Panc1 (cell line): ENCODE data around the gene LPP. TPM values are rescaled to one million over a fixed set of nuclear protein-coding genes. Genes with fewer than 3 reads are reported as not detected.

Source experiments
- ATAC-seq: fragments of 200-7000 bp; cut with Tn5 transposase; 2 replicates; pipeline ENCODE4 v1.9.1; 2020; ENCODE audit warnings: mild to moderate bottlenecking, moderate library complexity
- BruUV-seq: library from RNA; stranded (reverse); fragments of 400-500 nt; replicated peaks from 2 replicates; lab custom pipeline; 2021; lab: Mats Ljungman, UMichigan
- CTCF ChIA-PET: fragments of 300-600 bp; sonication (Branson Sonifier 250); formaldehyde crosslinking; loops from one replicate; lab custom pipeline; 2022; ENCODE audit warnings: antibody characterized with exemption; lab: Charles Lee
- POLR2A ChIA-PET: fragments of 300-600 bp; sonication (Branson Sonifier 250); formaldehyde crosslinking; loops from one replicate; lab custom pipeline; 2022; ENCODE audit warnings: antibody characterized with exemption; lab: Charles Lee
- DNase-seq: peaks from one replicate; pipeline ENCODE4 v3.0.0-alpha.2; 2010; ENCODE audit warnings: low read depth, low spot score
- H3K27ac ChIP-seq: 2 replicates; pipeline ENCODE4 v1.5.1; 2011; ENCODE audit warnings: mild to moderate bottlenecking, low read length, inconsistent platforms
- H3K27me3 ChIP-seq: fragments of 200-500 bp; sonication (Bioruptor generic); 2 replicates; pipeline ENCODE4 v1.6.0; 2014; ENCODE audit warnings: low read length, inconsistent platforms; ENCODE audit not compliant: control insufficient read depth, insufficient read depth
- H3K36me3 ChIP-seq: fragments of 200-500 bp; sonication (Bioruptor generic); 2 replicates; pipeline ENCODE4 v1.5.1; 2014; ENCODE audit warnings: inconsistent platforms, mild to moderate bottlenecking, low read length, moderate library complexity; ENCODE audit not compliant: control insufficient read depth, insufficient read depth
- H3K4me1 ChIP-seq: 2 replicates; pipeline ENCODE4 v1.5.1; 2011; ENCODE audit warnings: inconsistent platforms, mild to moderate bottlenecking, low read length, moderate library complexity; ENCODE audit not compliant: control insufficient read depth, insufficient read depth
- H3K4me3 ChIP-seq, 2 experiments: 2 replicates each; pipeline ENCODE4 v1.5.1; 2011 to 2012; ENCODE audit warnings: low read depth in 2 of 2, low read length in 2 of 2, mild to moderate bottlenecking in 2 of 2, inconsistent platforms in 1 of 2, moderate library complexity in 1 of 2
- H3K9me3 ChIP-seq: fragments of 200-500 bp; sonication (Bioruptor generic); 2 replicates; pipeline ENCODE4 v1.5.1; 2014; ENCODE audit warnings: low read depth, mild to moderate bottlenecking, inconsistent platforms, low read length, moderate library complexity; ENCODE audit not compliant: control insufficient read depth, insufficient read depth
- POLR2AphosphoS5 ChIP-seq: IDR thresholded peaks from 2 replicates; pipeline ENCODE4 v1.6.1; 2012; ENCODE audit warnings: mild to moderate bottlenecking, low read depth, low read length, moderate library complexity
- SIN3A ChIP-seq: IDR thresholded peaks from 2 replicates; pipeline ENCODE4 v1.6.1; 2012; ENCODE audit warnings: low read depth, mild to moderate bottlenecking, low read length, moderate library complexity, borderline replicate concordance; ENCODE audit not compliant: insufficient read depth
- TCF7L2 ChIP-seq: IDR thresholded peaks from 2 replicates; pipeline ENCODE4 v1.6.1; 2011; ENCODE audit warnings: mild to moderate bottlenecking, low read depth, low read length, inconsistent platforms
- in situ Hi-C: cut with HindIII; loops from 2 replicates; pipeline ENCODE4 v1.10.0; 2016; ENCODE audit warnings: low sequenced_read_pairs, low pct_unique_long_range_greater_than_20kb
- intact Hi-C: fragments of 100-400 bp; cut with micrococcal nuclease; formaldehyde crosslinking; loops from one replicate; pipeline ENCODE4 v1.10.0; 2022; ENCODE audit not compliant: unreplicated experiment
- total RNA-seq: library from RNA; stranded (reverse); gene quantifications from one replicate; pipeline ENCODE4 v1.2.1, GENCODE V29; 2021; ENCODE audit not compliant: unreplicated experiment
- TF ChIP-seq, protein P1 (sequence below), 2 experiments: IDR thresholded peaks; 2 replicates each; pipeline ENCODE4 v1.6.1; 2011 to 2012; ENCODE audit warnings: low read depth in 2 of 2, control low read depth in 1 of 2, low read length in 1 of 2, mild to moderate bottlenecking in 1 of 2, moderate library complexity in 1 of 2; ENCODE audit not compliant: insufficient read depth in 1 of 2
- TF ChIP-seq, protein P2 (sequence below): fragments of 450-650 bp; IDR thresholded peaks from 2 replicates; pipeline ENCODE4 v1.5.1; 2017; ENCODE audit warnings: mild to moderate bottlenecking

Gene LPP
- total RNA-seq, 1 experiment from 2014 or later = 90.0 TPM

DNA sequence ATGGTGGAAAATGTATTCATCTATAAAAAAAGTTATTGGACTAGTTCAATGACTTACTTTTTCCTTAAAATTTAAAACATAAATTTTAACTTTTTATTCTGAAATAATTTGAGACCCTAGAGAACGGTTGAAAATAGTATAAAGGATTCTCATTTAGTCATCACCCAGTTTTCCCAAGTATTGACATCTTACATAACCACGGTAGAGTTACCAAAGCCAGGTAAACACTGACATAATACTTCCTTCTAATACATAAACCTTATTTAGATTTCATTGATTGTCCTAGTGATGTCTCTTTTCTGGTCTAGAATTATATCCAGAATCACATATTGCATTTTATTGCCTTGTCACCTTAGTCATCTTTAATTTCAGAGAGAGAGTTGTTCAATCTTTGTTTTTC lies 319.1 kb downstream of the LPP start:
- in situ Hi-C loops (no loop called here), intact Hi-C loops (no loop called here)
- Histone ChIP-seq H3K4me3 (no peak overlapping the region), H3K27ac (no peak overlapping the region), H3K36me3 (no peaks in the 10 kb centered on the region), H3K9me3 (no peaks in the 10 kb centered on the region), H3K27me3 (no peaks in the 10 kb centered on the region), H3K4me1 (no peaks in the 10 kb centered on the region)
- ChIA-PET CTCF (no interaction called here), POLR2A (no interaction called here)
- BruUV-seq = no TSS peak
- ATAC-seq = no peak
- TF ChIP-seq, protein P1, sequence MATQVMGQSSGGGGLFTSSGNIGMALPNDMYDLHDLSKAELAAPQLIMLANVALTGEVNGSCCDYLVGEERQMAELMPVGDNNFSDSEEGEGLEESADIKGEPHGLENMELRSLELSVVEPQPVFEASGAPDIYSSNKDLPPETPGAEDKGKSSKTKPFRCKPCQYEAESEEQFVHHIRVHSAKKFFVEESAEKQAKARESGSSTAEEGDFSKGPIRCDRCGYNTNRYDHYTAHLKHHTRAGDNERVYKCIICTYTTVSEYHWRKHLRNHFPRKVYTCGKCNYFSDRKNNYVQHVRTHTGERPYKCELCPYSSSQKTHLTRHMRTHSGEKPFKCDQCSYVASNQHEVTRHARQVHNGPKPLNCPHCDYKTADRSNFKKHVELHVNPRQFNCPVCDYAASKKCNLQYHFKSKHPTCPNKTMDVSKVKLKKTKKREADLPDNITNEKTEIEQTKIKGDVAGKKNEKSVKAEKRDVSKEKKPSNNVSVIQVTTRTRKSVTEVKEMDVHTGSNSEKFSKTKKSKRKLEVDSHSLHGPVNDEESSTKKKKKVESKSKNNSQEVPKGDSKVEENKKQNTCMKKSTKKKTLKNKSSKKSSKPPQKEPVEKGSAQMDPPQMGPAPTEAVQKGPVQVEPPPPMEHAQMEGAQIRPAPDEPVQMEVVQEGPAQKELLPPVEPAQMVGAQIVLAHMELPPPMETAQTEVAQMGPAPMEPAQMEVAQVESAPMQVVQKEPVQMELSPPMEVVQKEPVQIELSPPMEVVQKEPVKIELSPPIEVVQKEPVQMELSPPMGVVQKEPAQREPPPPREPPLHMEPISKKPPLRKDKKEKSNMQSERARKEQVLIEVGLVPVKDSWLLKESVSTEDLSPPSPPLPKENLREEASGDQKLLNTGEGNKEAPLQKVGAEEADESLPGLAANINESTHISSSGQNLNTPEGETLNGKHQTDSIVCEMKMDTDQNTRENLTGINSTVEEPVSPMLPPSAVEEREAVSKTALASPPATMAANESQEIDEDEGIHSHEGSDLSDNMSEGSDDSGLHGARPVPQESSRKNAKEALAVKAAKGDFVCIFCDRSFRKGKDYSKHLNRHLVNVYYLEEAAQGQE (IDR thresholded peaks at IDR 0.05; ENCODE audit: insufficient read depth in 1 of 2, low read depth in 2 of 2, low read length in 1 of 2) = no peak
- TF ChIP-seq TCF7L2 (no peak), SIN3A (no peak), POLR2AphosphoS5 (no peak)
- TF ChIP-seq, protein P2, sequence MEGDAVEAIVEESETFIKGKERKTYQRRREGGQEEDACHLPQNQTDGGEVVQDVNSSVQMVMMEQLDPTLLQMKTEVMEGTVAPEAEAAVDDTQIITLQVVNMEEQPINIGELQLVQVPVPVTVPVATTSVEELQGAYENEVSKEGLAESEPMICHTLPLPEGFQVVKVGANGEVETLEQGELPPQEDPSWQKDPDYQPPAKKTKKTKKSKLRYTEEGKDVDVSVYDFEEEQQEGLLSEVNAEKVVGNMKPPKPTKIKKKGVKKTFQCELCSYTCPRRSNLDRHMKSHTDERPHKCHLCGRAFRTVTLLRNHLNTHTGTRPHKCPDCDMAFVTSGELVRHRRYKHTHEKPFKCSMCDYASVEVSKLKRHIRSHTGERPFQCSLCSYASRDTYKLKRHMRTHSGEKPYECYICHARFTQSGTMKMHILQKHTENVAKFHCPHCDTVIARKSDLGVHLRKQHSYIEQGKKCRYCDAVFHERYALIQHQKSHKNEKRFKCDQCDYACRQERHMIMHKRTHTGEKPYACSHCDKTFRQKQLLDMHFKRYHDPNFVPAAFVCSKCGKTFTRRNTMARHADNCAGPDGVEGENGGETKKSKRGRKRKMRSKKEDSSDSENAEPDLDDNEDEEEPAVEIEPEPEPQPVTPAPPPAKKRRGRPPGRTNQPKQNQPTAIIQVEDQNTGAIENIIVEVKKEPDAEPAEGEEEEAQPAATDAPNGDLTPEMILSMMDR = no peak
- no peak for DNase-seq

DNA sequence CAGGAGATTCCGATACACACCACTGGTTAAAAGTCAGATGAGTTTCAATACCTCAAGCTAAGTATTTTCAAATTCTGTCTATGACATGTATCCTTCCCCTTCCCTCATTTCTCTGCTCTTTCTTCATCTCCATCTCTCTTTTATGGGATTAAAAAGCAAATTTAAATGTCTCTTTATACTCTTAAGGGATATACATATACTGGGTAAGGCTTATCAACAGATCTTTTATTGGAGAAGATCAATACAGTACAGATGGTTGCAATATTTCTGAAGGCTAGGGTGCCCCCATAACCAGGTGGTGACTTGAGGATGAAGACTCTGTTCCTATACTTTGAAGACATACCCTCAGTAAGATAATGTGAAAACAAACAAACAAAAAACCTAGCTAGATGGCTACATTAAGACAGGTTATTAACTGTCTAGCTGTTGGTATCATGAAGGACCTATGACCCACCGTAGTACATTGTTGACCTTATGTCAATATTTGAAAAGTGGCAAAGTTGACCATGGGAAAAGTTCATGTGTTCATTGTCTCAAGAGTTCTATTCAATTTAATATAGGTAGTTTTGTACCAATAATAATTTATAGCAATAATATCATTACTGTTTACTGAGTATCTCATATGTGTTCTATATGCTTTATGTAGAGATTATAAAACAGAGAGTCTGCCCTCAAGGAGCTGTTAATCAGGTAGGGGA lies 319.8 kb downstream of the LPP start:
- H3K9me3 ChIP-seq = no peaks in the 10 kb centered on the region
- no peak overlapping the region for H3K27ac ChIP-seq
- H3K27me3 ChIP-seq = no peaks in the 10 kb centered on the region
- POLR2A ChIA-PET = no interaction called here
- intact Hi-C loops = no loop called here
- TF ChIP-seq, protein P1 (IDR thresholded peaks at IDR 0.05; ENCODE audit: insufficient read depth in 1 of 2, low read depth in 2 of 2, low read length in 1 of 2) = no peak
- no peak for TF ChIP-seq TCF7L2
- no peak for TF ChIP-seq POLR2AphosphoS5
- no peak for TF ChIP-seq SIN3A
- TF ChIP-seq, protein P2 = no peak
- CTCF ChIA-PET = interaction anchor here (0.5 kb wide), 1 partner anchor 251 kb away, joined by 3 read pairs; no protein-coding TSS in a partner anchor
- ATAC-seq (no peak), DNase-seq (no peak)
- BruUV-seq = no TSS peak
- no peaks in the 10 kb centered on the region for H3K36me3 ChIP-seq
- in situ Hi-C loops = no loop called here
- no peaks in the 10 kb centered on the region for H3K4me1 ChIP-seq
- H3K4me3 ChIP-seq = no peak overlapping the region
